Stimulated activated CD4-positive, alpha-beta T cell treated with anti-CD3 and anti-CD28 coated beads, Interleukin-12 subunit alpha, Interleukin-12 subunit beta, amount 100 ng/mL, for 48 hours (primary cell): ENCODE measurements around the gene FXYD5.
"Not testable (repeated sequence)": the region's sequence is repeated elsewhere in the genome, so short reads cannot be mapped to it uniquely, and the experiment has no call there.

Experiments used
- DNase-seq, 3 donors: peaks; one replicate each; pipeline ENCODE4 v3.0.0-alpha.2; 2020; ENCODE audit warnings: low read depth in 2 of 3, low spot score in 1 of 3

The FXYD5 gene

DNA sequence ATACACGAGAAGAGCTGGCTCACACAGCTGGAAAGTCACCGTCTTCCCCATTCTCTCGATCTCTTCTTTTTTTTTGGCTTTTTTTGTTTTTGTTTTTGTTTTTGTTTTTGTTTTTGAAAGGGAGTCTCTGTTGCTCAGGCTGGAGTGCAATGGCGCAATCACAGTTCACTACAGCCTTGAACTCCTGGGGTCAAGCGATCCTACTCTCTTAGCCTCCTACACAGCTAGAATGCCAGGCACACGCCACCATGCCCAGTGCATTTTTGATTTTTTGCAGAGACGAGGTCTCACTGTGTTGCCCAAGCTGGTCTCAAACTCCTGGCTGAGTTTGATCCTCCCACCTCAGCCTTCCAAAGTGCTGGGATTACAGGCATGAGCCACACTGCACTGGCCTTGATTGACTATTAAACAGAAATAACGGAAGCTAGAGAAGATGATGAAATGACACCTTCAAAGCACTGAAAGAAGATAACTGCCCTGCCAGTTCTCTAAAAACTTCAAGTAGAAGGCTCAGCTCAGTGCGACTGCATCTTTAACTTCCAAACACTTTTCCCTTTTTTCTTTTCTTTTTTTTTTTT lies 34.9 kb upstream of the FXYD5 start:
- no peak for DNase-seq

DNA sequence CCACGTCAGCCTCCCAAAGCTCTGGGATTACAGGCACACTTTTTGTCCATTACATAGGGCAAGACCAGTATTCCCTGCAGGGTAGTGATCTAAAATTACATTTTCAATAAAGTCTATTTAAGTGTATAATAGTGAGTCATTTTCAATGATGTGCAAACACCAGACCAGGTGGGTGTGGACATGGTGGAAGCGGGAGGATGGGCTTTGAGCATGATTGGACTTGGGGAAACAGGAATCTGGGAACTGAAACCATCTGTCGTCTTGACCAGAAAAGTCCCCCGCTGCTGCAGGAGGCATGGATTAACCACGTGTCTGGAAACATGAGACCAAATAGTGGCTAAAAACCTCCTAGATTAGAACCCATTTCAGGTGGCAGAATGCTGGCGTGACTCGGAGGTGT lies 34.0 kb upstream of the FXYD5 start:
- DNase-seq = no peak

GRCh38 chr19:35120898-35121297 lies 33.6 kb upstream of the FXYD5 start:
- DNase-seq = no peak

DNA sequence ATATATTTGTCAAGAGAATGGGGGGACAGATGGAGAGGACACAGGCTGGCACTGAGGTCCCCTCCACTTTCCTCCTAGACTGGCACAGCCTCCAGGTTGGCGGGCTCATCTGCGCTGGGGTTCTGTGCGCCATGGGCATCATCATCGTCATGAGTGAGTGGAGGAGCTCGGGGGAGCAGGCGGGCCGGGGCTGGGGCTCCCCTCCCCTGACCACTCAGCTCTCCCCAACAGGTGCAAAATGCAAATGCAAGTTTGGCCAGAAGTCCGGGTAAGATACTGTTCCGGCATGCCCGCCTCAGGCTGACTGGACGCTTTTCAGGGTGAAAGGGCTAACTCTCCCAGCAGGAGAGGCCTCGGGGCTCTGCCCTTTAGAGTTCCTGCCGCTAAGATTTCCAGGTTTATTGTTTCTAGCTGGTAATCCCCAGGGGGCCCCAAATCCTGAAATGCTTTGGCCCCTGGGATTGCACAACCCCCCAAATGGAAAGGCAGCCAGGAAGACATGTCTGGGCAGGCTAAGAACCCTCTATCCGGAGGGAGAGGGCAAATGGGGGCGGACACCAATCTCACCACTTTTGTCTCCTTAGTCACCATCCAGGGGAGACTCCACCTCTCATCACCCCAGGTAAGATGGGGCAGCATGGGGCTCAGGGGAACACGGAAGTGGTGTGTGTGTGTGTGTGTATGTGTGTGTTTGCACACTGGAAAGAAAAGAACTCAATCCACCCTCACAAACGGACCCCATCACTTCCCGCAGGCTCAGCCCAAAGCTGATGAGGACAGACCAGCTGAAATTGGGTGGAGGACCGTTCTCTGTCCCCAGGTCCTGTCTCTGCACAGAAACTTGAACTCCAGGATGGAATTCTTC lies 31.6 kb upstream of the FXYD5 start:
- DNase-seq = no peak

DNA sequence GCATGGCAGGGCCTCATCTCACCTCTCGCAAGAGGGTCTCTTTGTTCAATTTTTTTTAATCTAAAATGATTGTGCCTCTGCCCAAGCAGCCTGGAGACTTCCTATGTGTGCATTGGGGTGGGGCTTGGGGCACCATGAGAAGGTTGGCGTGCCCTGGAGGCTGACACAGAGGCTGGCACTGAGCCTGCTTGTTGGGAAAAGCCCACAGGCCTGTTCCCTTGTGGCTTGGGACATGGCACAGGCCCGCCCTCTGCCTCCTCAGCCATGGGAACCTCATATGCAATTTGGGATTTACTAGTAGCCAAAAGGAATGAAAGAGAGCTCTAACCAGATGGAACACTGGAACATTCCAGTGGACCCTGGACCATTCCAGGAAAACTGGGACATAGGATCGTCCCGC lies 31.0 kb upstream of the FXYD5 start:
- DNase-seq = no peak

DNA sequence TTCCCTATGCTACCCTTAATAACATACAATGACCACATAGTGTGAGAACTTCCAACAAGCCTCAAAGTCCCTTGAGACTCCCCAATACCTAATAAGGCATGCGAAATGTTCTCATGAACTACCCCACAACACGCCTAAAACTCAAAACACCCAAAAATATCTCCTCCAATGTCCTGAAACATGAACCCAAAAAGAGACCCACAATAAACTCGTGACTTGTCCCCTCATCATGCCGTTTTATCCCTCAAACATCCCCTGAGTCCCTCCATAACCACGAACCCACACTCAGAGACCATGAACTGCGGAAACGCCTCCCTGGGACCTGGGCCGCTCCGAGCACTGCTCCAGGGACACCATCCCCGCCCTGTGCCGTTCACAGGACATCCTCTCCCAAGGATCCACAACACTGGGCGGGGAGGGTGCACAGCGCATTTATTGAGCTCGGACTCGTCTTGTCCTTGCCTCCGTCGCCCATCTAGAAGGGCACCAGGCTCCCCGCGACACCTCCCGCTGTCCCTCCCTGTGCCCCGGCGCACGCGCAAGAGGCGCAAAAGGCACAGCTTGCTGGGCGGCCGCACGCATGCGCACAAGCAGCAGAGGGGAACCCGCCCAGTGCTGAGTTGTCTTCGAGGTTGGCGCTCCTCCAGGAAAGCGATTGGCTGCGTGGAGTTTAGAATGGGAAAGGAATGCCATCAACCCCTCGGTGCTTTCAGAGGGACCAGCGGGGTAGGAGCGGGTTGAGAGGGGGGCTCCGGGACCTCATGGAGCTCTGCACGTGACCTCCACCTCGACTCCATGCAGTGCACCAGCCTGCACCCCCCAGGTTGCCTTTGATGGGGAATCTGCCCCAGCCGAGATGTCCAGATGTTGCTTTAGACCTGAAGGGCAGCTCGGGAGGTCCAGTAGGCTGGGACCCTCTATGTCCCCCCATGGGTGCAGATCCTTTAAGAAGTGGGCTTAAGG lies 30.2 kb upstream of the FXYD5 start:
- peak; percentile 74 to 86 (median 77) for DNase-seq

DNA sequence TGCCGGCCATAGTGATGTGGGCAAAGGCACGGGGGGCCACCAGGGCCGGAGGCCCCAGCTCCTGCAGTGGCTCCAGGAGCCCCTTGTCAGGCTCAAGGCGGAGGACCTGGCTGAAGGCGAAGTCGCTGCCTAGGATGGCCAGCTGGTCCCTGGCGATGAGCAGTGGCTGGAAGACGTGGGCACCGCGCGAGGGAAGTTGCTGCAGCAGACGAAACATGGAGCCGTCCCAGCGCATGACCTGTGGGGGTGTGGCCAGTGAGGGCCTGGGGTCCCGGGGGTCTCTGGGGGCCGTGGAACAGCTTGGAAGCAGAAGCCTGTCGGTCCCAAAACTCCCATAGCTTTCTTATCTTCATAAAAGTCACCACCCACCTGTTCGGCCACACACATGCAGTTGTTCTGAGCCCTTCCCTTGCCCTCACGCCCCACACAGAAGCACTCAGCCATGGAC lies 29.2 kb upstream of the FXYD5 start:
- no peak for DNase-seq

DNA sequence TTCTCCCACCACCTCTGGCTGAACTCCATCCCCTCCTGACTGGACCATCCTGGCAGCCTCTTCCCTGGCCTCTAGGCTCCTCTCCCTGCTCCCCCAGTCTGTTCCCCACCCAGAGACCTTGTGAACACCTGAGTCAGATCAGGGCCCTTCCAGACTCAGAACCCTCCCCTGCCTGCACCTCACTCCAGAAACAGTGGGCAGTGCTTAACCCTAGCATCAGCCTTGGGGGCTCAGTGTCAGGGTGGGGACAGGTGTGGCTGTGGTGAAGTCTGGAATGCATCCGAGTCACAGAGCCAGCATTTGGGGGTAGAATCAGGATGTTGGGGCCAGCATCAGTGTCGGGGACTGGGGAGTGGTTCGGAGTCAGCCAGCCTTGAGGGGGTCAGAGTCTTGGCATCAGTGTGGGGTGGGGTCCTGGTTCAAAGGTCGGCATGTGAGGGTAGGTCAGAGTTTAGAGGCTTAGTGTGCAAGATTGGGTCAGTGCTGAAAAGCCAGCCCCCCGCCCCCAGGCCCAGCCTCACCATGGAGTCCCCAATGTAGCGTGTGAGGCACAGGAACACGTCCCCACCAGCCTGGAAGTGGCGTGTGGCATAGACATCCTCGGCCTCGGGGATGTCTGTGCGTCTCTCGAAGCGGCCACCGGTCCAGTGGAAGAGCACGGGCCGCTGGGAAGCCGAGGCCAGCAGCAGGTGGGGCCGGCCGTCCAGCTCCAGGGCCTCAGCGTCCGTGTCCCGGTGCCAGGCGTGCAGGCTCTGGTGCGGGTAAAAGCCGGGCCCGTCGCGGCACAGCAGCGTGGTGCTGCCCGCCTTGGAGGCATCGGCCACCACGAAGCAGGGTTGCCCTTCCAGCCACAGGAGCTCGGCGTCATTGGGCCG lies 28.5 kb upstream of the FXYD5 start:
- DNase-seq = no peak

DNA sequence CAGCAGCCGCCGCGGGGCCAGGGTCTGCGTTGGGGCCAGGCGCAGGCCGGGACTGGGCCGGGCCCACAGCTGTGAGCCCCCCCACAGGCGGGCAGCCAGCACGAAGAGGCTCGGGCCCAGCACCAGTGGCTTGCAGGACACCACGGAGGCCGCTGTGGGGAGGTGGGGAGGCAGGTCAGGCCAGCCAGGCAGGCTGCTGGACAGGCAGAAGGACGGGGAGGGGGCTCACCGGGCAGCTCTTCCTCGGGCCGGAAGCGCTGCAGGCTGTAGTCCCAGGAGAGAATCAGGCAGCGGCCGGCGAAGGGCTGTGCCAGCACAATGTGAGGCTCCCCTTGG lies 27.9 kb upstream of the FXYD5 start:
- no peak for DNase-seq

- no peak for DNase-seq
Observed at GRCh38 chr19:35127871-35128270, 26.7 kb upstream of the FXYD5 start.

DNA sequence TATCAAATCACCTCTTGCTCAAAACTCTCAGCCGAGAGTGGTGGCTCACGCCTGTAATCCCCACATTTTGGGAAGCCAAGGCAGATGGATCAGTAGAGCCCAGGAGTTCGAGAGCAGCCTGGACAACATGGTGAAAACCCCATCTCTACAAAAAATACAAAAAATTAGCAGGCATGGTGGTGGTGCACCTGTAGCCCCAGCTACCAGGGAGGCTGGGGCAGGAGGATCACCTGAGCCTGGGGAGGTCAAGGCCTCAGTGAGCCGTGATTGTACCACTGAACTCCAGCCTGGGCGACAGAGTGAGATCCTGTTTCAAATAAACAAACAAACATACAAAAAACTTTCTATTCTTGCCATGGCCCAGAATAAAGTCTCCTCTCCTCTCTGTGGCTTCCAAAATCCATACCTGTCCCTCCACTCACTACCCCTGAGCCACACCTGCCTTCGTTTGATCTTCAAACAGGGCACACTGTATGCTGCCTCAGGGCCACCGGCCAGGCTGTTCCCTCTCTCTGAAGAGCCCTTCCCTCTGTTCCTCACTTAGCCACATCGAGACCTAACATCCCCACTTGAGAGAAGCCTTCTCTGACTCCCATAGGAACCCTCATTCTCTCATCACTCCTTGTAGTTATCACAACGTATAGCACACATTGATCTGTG lies 26.0 kb upstream of the FXYD5 start:
- DNase-seq = no peak

- DNase-seq = not testable (repeated sequence)
Observed at GRCh38 chr19:35129724-35130274, 24.7 kb upstream of the FXYD5 start.

DNA sequence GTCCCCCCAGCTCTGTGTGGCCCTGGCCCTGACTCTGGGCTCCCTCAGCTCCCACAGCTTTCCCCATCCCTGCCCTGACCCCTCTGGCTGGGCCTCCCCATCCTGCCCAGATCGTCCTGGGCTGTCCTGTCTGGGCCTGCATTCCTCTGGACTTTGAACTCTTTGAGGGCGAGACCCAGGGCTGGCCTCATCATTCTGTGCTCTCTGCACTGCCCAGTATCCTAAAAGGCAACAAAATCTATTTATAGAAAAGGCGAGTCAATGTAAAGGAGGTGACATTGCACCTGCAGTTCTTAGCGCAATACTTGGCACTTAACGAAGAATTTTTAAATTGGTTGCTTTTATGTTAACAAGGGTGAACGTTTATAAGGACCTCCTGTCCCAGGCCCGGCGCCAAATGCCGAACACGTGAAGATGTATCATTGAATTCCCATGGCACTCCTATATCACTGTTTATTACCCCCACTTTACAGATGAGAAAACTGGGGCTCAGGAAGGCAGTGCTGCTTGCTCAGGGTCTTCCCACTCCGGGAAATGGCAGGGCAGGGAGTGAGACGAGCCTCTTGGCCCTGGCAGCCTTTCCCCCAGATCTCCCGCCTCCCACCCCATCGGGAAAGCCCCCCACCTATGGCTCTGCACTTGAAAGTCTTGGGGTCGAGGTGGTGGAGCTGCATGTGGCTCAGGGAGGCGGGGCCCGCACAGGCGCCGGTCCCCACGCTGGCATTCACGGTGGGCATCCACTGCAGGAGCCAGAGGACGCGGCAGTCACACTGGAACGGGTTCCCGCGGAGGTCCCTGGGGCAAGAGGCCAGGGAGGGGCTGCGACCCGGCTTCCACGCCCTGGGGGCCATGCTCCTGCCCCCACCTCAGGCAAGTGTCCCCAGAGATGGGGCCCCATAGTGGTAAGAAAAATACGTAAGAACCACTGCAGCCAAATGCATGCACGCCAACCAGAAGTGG lies 23.5 kb upstream of the FXYD5 start:
- DNase-seq = no peak

GRCh38 chr19:35132254-35132653 lies 22.3 kb upstream of the FXYD5 start:
- no peak for DNase-seq

GRCh38 chr19:35133826-35134225 lies 20.7 kb upstream of the FXYD5 start:
- DNase-seq = no peak

DNA sequence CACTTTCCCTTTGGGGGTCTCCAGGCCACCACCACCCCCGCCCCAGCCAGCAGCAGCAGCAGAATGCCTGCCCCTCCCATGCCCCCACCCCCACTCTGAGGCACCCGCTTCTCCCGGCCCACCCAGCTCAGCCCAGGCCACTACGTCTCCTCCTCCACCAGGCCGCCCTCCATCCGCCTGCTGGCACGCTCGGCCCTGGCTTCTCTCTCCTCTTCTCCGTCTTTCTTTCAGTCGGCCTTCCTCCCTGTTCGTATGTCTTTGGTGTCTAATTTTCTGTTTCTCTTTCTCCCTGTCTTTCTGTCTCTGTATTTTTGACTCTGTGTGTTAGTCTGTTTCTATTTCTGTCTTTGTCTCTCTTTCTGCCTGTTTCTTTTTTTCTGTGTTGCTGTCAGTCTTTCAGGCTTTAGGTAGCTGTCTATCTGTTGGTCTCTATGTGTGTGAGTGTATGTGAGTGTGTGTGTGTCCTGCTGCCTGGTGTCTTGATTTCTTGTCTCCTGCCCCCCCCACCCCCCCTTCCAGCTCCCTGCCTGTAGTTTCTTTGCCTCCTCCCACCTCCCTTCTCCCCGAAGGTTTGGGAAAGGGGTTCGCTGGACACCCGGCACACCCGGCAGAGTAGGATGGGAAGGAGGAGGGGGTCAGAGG lies 19.8 kb upstream of the FXYD5 start, which contains the start of gene LGI4:
TSS of gene LGI4 (minus strand) at position 459 of the 642 bp plus-strand sequence. CDS start at position 80, 379 bp downstream.
- DNase-seq = no peak

- DNase-seq = peak; percentile 51 to 76 (median 61)
Observed at GRCh38 chr19:35135389-35135909, 19.1 kb upstream of the FXYD5 start.

DNA sequence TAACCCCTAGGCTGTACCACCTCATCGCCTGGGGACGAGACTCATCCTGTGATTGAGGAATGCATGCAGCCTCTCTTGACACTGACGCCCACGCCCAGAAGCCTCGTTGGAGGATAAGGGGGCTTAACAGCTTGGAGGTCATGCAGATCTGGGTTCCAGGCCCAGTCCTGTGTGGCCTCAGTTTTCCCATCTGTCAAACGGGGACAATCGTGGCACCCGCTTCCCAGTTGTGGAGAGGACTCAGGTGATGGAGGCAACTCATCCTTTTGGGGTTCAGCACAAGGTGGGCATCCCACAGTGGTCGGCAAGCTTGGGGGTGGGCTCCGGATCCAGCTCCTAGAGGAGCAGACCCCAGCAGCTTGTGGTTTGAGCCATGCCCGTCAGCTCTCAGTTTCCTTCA lies 18.3 kb upstream of the FXYD5 start:
- DNase-seq = no peak
